ENCODE measurements around the gene PDPK1.

PDPK1 gene

DNA sequence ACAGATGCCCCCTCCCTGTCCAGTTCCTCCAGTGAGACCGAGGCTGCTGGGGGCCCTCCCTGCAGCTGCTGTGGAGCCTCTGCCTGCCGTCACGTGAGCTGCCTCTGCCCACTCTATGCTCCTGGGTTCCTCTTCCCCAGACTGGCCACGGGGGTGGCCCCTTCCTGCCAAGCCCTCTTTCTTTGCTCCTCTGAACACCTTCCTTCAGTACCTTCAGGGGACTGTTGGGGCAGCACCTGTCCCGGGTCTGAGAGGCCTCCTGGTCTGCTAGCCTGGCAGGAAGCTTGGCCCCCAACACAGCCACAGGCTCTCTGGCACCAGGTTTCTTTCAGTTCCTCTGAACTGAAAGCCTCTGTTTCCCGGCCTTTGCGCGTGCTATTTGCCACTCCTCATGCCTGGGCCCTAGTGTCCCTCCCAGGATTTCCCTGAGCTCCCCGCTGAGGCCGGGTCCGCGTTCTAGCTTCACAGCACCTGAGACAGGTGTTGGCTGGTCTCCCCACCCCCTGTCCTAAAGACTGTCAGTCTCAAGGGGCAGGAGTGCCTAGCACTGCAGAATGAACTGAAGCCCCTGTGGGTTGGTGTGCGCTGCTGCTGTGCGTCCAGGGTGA, 30.7 kb upstream of the PDPK1 start:
- no peak for DNase-seq (ENCODE audit: low spot score)

DNA sequence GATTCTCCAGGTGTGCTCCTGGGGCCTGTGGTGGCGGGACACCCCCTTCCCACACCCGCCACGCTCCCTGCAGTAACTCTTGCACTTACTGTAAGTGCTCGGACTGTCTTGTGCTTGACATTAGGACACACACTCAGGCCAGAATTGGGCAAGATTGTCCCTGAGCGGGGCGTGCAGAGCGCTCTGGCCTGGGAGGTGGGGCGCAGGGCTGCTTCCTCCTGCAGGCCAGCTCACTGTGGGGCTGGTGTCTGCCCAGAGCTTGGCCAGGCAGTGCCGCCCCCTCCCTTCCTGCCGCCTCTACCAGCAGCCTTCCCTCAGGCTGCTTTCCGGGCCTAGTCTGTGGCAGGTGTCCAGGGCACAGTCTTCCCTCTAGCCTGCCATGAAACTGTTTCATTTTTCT, 30.2 kb upstream of the PDPK1 start:
- no peak for DNase-seq (ENCODE audit: low spot score)

DNA sequence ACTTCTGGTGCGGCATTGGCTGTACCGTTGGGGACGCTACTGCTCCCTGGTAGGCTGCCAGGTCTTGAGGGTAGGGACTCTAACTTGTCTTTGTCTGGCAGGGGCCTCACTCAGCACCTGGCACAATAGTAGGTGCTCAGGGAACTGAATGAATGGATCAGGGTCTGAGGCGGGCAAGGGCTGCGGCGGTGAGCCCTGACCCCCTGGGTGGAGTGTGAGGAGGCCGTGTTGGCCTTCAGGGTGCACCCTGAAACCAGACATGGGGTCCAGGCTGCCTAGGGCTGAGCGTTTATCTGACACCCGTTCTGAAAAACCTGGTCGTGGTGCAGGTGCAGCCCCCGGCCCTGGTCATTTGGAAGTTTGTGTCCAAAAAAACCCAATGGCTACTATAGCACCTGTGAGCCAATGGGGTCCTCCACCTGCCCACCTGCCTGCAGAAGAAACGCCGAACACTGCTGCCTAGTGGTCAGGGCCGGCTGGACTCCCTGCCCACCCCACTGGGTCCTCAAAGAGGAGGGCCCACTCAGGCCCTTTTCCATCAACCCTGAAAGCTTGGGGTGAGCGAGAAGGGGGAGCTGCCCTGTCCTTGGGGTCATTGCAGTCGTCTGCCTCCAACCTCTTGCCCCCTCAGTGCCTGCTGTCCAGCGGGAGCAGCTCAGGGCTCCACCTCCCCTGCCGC, 29.0 kb upstream of the PDPK1 start:
- DNase-seq (ENCODE audit: low spot score), result no peak

DNA sequence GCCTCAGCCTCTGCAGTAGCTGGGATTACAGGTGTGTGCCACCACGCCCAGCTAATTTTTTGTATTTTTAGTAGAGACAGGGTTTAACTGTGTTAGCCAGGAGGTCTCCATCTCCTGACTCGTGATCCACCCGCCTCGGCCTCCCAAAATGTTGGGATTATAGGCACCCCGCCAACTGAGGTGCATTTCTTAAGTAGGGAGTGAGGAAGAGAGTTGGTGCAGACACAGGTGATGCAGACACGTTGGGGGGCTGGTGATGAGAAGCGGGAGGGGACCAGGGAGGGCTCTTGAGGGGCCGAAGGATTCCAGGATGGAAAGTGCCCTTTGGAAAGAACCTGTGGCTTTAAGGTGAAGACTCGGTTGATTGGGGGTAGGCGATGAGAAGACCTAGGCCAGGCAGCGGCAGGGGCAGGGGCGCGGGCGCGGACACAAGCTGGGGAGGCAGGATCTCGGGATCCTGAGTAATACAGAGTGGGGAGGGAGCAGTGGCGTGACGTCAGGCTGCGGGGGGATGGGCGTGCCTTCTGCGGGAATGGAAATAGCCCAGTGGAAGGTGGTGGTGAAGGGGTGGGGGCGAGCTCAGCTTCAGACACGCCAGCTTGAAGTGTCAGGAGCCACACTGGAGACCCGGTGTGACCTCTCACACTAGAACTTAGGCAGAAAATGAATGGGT, 26.6 kb upstream of the PDPK1 start:
- peak; percentile 84 for DNase-seq (ENCODE audit: low spot score)

DNA sequence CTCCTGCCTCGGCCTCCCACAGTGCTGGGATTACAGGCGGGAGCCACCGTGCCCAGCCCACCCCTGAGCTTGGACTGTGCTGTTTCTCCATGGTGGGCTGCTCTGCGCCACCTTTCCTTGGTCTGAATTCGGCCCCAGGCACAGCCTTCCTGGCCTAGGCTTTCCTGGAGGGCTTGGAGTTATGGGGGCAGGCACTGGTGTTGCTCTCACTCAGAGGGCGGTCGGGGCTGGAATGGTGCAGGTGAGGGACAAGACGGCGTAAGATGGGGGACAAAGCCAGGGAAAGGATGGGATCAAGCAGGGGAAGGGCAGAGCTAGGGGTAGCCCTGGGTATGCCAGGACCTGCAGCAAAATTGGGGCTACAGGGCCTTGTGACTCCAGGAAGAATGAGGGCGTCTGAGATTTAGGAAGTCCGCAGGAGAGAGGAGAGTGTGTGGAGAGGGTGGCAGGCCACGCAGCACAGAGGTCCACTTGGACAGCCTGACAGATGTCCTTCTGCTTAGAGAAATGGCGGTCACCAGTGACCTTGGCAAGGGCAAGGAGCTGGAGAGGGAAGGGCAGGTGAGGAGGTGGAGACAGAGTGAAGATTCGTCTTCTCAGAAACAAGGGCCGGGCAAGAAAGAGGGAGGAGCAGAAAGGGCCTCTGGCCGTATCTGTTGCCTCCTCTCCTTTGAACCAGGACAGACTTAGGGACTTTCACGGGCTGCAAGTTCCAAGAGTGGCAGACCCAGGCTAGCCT, 25.7 kb upstream of the PDPK1 start:
- no peak for DNase-seq (ENCODE audit: low spot score)

- no peak for DNase-seq (ENCODE audit: low spot score)
Measured at GRCh38 chr16:2512735-2513404, 25.0 kb upstream of the PDPK1 start.

GRCh38 chr16:2513405-2514332, 24.2 kb upstream of the PDPK1 start, which contains the start of gene ATP6V0C:
TSS of gene ATP6V0C (plus strand) at chr16:2513952. CDS start at chr16:2514104, 152 bp downstream.
- peak; percentile 96 for DNase-seq (ENCODE audit: low spot score)

DNA sequence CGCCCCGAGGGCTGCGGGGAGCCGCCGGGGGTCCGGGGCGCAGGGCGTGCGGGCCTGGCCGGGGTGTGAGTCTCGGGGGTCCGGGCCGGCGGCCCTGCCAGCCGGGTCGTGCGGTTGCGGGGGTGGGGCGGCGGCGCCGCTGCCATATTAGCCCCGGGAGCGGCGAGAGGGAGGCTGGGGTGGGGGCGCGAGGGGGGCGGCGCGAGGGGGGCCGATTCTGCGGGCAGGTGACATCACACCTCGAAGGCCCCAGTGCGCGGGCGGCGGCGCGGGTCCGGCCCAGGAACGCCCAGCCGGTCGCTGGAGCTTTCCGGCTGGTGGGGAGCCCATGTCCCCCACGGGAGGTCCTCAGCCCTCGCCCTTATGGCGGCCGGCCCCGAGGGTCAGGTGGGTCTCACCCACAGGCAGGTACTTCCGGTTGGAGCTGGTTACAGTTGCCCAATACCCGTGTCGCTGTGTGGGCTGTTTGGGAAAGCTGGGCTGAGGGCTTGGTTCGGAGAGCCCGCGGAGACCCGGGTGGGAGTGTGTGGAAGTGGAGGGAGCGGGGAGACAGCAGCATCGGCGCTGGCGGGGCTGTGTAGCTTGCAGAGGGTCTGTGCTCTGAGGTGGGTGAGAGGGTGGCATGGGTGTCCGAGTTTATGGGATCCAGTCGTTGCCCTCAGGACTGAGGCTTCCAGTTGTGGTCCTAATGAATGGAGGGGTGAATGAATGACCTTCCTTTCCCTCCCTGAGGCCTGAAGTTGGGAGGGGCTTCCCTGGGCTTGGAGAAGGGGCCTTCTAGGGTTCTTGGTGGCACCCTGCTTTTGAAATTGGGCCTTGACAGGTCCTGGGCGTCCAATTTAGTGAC, 23.3 kb upstream of the PDPK1 start:
- no peak for DNase-seq (ENCODE audit: low spot score)

- DNase-seq (ENCODE audit: low spot score), result peak; percentile 46
Measured at GRCh38 chr16:2515180-2515851, 22.5 kb upstream of the PDPK1 start.

DNA sequence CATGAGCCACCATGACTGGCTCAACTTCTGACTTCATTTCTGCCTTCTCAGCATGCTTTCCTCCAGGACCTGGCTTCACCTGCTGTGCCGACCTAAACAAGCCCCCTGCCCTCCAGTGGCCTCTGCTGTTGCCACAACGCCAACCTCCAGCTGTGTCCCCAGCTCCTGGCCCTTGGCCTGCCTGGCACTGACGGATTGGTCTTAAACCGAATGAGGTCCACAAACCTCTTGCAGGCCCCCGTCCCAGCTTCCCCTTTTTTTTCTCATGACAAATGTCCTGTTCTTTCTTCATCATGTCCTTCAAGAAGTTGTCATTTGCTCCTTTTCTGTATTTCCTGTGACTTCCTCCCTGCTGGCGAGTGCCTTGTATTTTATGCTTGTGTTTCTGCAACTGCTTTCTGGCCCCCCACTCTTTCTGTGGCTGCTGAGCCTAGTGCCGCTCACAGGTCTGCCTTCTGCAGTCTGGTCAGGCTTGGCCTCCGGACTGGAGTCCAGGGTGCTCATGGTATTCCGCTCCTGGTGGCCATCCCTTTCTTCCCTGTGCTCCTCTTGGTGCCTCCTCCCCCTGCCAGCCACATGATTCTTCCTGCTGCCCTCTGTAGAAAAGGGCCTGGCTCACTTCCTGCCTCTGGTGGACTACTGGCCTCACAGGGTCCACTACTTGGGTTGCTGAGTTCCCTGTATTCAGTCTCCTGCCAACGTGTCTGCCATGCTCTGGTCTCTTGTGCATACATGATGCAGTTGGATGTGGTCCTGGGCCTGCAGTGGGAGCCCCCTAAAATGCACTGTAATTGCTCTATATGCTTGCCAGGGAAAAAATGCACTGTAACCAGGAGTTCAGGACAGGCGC, 21.2 kb upstream of the PDPK1 start:
- no peak for DNase-seq (ENCODE audit: low spot score)

- no peak for DNase-seq (ENCODE audit: low spot score)
Measured at GRCh38 chr16:2517954-2518605, 19.7 kb upstream of the PDPK1 start.

DNA sequence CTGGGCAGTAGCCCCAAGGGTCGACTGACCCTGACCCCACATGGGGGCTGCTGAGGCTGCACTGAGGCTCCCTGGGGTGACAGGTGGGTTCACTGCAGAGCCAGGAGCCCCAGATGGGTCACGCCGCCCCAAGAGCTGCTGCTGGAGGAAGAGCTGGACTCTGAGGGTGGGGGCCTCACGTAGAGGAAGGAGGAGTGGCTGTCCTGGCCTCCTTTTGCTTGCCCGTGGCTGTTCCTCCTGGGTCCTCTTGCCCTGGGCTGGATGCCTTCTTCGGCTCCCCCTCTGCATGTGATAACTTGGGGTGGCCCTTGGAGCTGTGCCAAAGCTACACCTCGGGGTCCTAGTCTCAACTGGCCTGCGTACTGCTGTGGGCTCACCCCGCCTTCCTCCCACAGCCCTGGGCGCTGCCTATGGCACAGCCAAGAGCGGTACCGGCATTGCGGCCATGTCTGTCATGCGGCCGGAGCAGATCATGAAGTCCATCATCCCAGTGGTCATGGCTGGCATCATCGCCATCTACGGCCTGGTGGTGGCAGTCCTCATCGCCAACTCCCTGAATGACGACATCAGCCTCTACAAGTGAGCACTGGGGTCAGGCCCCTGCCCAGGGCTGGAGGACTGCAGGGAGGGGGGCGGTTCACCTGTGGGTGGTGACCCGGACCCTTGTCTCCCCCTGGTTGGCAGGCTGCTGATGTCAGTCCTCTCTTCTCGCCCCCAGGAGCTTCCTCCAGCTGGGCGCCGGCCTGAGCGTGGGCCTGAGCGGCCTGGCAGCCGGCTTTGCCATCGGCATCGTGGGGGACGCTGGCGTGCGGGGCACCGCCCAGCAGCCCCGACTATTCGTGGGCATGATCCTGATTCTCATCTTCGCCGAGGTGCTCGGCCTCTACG, 18.8 kb upstream of the PDPK1 start:
- no peak for DNase-seq (ENCODE audit: low spot score)

- DNase-seq (ENCODE audit: low spot score), result no peak
Measured at GRCh38 chr16:2519711-2520080, 18.1 kb upstream of the PDPK1 start.

GRCh38 chr16:2520097-2520783, 17.6 kb upstream of the PDPK1 start, which contains the start of gene AMDHD2:
TSS of gene AMDHD2 (plus strand) at chr16:2520371. CDS start at chr16:2520459, 88 bp downstream.
- peak; percentile 96 for DNase-seq (ENCODE audit: low spot score)

DNA sequence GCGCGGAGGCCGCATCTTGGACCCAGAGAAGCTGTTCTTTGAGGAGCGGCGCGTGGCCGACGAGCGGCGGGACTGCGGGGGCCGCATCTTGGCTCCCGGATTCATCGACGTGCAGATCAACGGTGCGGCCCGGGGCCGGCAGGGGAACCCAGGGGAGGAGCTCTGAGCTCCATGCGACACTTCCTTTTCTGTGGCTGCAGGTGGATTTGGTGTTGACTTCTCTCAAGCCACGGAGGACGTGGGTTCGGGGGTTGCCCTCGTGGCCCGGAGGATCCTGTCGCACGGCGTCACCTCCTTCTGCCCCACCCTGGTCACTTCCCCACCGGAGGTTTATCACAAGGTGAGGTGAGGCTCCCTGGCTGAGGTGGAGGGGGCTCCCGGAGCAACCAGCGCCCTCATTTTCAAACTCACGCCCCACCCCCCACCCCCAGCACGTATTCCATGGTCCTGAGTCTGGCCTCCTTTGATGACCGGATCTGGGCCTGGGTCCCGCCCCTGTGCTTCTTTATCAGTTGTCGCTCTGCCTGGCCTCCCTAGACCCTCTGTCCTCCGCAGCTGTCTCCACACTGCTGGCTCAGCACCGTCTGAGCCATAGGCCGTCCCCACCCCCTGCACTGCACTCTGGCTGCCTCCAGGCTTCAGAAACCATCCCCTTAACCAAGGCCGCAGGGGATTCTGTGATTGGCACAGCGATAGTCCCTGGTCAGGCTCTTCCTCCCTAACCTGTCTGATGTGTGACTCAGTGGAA, 16.9 kb upstream of the PDPK1 start:
- no peak for DNase-seq (ENCODE audit: low spot score)

Measured in GM03348 (cell line).